Stimulated activated naive CD8-positive, alpha-beta T cell treated with anti-CD3 and anti-CD28 coated beads, Interleukin-15, Interleukin-2, amounts not matched to agents 100 U/mL and 50 U/mL, for 24 hours (primary cell): ENCODE measurements around the gene BTAF1.
"Not testable (repeated sequence)": the region's sequence is repeated elsewhere in the genome, so short reads cannot be mapped to it uniquely, and the experiment has no call there.

Experiments used
- ATAC-seq: fragments of 150-1000 bp; cut with Tn5 transposase; one replicate; pipeline ENCODE4 v1.10.0; 2021
- DNase-seq: peaks from one replicate; pipeline ENCODE4 v3.0.0; 2021

Gene BTAF1

DNA sequence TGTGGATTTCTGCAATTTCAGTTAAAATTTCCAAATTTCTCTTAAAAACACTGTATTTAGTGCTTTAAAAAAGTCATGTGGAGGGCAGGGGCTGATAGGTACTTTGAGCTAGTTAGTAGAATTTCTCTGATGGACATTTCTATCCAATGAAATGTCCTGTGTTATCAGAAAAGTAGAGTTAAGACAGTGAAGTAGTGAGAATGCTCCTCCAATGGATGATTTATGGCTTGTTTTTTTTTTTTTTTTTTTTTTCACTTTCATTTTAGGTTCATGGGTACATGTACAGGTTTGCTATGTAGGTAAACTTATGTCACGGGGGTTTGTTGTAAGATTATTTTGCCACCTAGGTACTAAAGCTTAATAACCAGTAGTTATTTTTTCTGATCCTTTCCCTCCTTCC lies 55.0 kb downstream of the BTAF1 start:
- no peak for ATAC-seq
- no peak for DNase-seq

DNA sequence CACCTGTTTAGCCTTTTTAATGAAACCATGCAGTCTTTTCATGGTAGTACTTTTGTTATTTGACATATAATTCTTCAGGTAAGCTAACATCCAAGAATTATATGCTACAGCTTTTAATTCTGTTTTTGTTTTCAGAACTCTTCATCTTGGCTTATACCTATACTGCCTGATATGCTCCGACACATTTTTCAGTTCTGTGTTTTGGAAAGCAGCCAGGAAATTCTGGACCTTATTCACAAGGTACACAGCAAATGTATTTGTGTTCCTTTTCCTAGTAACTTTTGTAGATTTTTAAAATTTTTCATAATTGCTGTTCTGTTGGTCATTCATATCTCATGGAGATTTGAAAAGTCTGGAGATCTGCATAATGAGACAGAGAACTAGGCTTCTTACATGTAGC lies 56.7 kb downstream of the BTAF1 start:
- no peak for ATAC-seq
- no peak for DNase-seq

DNA sequence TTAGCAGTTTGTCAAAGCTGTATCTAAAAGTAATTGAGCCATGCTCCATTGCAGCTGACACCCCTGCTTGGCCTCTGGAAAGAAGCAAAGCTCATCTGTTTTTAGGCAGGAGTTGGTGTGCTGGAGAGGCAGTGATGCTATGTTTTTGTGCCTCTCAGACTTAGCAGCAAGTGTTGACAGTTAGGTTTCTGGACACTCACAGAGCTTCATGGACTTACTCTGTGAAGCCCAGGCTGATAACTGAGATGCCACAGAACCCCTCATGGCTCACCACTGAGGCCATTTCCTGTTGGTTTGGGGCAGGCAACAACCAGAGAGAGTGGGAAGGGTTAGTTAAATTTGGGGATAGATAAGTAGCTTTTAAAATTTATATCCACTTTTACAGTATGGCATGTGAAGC lies 59.8 kb downstream of the BTAF1 start:
- DNase-seq, result no peak
- ATAC-seq, result no peak

DNA sequence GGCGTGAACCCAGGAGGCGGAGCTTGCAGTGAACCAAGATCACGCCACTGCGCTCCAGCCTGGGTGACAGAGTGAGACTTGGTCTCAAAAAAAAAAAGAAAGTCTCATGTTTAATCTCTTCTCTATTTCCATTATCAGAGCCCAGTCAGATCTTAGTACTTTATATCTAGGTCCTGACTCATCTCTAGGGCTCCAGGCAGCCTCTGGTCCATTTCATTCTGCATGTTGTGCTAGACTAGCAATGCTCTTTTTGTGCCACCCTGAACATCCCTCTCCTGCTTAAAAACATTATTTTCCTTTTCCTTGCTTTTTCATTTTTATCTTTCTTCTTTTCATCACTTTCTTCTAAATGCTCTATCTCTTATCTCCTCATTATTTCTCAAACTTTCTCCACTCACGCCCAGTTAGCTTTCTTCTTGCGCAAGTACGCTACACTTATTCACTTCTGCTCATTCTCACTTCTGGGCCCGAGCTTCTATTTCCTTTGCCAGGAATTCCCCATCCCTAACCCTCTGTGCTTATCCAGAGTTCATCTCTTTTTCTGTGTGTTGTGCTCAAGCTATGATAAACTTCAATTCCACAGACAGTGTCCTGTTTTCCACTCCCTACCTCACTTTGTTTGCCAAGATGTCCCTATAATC lies 63.9 kb downstream of the BTAF1 start:
- DNase-seq, result no peak
- no peak for ATAC-seq

DNA sequence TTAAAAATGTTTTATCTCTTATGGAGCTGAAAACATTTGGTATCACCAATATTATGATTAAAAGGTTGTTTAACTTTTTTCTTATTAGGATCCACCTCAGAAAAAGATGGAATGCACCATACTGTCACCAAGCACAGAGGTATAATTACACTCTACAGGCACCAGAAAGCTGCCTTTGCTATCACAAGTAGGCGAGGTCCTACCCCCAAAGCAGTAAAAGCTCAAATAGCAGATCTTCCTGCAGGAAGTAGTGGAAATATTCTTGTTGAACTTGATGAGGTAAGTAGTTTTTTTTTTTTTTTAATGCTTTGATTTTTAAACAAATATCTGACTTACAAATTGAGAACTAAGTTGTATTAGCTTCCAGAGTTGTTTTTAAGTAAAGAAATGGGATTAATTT lies 68.5 kb downstream of the BTAF1 start:
- DNase-seq (no peak), ATAC-seq (no peak)

DNA sequence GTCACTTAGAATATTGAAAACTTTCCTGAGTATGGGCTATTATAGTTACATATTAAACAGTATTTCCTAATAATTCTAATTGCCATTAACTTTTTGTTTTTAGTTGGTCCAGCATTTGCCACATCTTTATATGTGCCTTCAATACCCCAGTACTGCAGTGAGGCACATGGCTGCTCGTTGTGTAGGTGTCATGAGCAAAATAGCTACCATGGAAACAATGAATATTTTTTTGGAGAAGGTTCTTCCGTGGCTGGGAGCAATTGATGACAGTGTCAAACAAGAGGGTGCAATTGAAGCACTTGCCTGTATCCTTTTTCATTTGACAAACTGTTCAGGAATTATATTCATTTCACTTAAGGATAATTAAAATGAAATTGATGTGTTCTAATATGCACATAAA lies 72.7 kb downstream of the BTAF1 start:
- no peak for ATAC-seq
- no peak for DNase-seq

DNA sequence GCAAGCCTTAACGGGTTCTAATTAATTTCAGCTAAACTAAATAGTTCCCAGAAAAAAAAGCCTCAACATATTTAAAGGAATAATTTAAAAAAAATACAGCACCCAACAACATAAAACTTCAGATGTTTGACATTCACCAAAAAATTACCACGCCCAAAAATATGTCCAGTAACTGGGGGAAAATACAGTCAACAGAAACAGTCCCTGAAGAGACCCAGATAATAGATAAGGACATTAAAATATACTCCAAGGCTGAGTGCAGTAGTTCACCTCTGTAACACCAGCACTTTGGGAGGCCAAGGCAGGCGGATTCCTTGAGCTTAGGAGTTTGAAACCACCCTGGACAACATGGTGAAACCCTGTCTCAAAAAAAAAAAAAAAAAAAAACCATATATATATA lies 78.0 kb downstream of the BTAF1 start:
- ATAC-seq (no peak), DNase-seq (no peak)

DNA sequence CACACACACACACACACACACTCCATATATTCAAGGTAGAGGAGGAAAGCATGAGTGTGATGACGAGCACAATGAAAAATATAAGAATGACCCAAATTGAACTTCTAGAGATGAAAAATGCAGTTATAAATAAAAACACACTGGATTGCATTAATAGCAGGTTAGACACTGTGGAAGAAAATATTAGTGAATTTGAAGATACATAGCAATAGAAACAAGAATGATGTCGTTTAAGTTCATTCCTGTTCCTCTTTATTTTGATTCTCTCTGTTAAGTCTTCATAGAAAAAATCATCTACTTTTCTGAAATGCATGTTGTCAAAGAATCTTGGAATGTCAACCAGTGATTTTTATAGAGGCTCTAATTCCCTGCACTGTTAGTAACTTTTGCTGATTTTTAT lies 78.4 kb downstream of the BTAF1 start:
- DNase-seq (no peak), ATAC-seq (no peak)

DNA sequence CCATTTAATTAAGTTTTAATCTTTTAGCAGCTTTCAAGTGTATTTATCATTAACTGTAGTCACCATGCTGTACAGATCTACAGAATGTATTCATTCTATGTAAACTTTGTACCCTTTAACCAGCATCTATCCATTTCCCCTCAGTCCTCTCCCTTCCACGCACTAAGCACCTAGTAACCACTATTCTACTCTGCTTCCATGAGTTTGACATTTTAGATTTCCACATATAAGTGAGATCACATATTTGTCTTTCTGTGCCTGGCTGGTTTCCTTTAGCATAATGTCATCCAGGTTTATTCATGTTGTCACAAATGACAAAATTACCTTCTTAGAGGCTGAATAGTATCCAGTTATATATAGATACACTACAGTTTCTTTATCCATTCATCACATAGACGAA lies 79.7 kb downstream of the BTAF1 start:
- no peak for DNase-seq

DNA sequence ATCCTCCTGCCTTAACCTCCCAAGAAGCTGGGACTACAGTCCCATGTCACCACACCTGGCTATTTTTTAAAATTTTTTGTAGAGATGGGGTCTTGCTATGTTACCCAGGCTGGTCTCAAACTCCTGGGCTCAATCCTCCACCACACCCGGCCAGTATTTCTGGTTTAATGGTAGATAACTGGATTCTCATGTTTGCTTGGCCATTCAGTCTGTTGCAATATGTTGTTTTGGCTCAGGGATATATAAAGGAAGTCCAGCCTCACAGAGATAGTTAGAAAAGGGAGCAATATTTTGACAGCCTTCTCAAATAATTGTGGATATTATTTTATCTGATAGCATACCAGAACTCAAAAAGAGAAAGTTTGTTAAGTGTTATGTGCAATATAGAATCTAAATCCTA lies 82.4 kb downstream of the BTAF1 start:
- DNase-seq (no peak), ATAC-seq (no peak)

More for the DNA sequence above, 79.7 kb downstream of the BTAF1 start:
- no peak for ATAC-seq

DNA sequence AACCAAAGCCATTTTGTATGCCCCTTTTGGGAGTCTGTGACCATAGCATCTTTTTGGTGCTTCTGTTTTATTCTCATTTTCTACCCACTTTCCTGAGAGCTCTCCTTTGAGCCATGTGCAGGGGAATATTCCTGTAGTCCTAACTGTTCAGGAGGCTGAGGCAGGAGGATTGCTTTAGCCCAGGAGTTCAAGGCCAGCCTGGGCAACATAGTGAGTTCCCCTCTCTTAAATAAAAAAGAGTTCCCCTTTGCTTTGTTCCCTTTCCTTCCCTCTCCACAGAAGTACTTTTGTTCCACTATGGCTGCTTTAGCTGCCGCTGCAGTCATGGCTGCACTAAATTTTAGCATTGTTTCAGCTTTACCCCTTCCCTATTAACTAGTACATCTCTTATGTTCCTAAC lies 85.9 kb downstream of the BTAF1 start:
- ATAC-seq (no peak), DNase-seq (no peak)

DNA sequence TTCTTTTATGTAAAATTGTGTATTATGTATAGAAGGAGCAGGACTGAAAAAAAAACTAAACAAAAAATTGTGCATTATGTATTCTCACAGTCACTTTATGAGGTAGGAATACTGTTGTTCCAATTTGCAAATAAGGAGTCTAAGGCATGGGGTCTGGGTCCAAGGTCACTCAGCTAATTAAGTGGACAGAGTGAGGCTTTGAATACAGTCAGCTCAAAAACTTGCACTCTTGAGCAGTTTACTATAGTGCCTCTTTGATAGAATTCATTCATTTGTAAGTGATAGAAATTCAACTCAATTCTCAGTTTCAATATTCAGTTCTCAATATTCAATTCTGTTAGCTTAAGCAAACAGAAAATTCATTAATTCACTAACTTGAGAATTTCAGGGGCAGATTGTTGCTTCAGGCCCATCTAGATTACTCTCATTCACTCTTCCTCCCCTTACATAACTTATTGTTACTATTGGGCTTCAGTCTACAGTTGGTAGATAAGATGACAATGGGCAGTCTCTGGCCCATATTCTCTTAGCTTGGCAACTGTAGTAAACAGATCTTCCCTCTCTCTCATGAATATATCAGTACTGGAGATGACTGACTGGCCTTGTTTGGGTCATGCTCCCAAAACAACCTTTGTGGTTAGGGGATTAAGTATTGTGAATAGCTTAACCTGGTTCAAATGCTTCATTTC lies 86.6 kb downstream of the BTAF1 start:
- no peak for DNase-seq

DNA sequence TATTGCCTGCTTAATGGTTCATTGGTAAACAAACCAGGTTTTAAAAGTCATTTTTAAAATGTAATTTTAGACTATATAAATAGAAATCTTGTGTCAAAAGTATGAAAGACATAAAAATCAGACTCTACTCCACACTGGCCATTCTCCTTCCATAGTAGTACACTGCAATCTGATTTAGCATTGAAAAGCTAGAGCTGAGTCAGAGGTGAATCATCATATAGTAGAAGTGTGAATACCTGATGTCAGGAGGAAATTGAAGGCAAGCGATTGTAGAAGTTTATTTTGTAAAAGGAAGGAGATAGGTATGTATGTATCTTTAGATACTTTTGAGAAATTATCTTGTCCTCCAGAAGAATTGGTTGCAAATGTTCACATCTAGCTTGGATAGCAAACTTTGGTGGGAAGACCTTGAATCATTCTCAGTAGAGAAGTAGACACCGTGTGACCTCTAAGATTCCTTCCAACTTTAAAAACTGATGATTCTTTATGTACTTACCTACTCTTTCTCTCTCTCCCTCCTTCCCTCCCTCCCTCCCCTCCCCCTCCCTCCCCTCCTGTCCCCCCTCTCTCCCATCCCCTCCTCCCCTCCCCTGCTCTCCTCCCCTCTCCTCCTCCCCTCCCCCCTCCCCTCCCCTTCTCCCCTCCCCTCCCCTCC lies 88.1 kb downstream of the BTAF1 start:
- ATAC-seq (peak; percentile 91), DNase-seq (no peak)

More for the DNA sequence above, 86.6 kb downstream of the BTAF1 start:
- ATAC-seq, result no peak

DNA sequence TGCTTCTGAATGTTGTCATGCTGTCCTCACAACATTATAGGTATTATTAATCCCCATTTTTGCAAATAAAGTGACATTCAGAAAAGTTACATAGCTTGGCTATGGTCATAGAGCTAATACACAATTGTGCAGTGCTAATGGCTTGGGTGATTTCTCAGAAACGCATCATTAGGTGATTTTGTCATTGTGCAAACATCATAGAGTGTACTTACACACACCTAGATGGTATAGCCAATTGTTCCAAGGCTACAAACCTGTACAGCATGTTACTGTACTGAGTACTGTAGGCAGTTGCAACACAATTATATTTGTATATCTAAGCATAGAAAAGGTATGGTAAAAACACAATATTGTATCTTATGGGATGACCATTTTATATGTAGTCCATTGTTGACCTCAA lies 91.0 kb downstream of the BTAF1 start:
- DNase-seq (no peak), ATAC-seq (no peak)

DNA sequence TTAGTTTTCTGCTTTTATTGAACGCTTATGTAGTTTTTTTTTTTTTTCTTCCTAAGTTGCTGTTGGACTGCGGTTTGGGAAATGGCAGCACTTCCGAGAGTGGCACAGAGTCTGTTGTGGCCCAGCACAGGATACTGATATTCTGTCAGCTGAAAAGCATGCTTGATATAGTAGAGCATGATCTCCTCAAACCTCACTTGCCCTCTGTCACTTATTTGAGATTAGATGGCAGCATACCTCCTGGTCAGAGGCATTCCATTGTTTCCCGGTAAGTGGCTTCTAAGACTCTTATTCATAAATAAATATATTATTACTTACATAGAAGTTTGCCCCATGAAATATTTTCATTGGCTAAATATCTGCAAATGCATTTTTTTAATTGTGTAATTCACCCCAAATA lies 101.1 kb downstream of the BTAF1 start:
- no peak for ATAC-seq
- no peak for DNase-seq

DNA sequence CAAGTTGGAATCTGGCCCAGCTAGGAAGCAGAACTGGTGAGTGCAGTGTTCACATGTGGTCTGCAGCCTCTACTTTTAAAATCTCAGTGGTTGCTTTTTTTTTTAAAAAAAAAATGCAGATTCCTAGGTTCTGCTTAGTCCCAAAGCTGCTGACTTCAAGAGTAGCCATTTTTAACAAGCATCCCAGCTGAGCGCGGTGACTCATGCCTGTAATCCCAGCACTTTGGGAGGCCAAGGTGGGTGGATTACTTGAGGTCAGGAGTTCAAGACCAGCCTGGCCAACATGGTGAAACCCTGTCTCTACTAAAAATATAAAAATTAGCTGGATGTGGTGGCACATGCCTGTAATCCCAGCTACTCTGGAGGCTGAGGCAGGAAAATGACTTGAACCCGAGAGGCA lies 101.8 kb downstream of the BTAF1 start:
- DNase-seq, result not testable (repeated sequence)

DNA sequence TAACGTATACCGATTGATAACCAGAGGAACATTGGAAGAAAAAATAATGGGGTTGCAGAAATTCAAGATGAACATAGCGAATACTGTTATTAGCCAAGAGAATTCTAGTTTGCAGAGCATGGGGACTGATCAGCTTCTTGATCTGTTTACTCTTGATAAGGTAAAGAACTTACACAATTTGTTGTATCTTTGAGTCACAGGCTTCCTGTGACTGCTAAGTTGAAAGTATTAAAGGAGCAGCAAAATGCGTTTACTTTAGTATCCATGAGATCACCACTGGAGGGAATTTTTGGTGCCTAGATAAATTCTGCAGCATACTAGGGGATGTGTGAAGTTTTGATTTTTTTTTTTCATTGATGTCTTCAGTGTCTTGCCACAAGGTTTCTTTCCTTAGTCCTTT lies 103.6 kb downstream of the BTAF1 start:
- DNase-seq (no peak), ATAC-seq (no peak)

More for the DNA sequence above, 101.8 kb downstream of the BTAF1 start:
- not testable (repeated sequence) for ATAC-seq

DNA sequence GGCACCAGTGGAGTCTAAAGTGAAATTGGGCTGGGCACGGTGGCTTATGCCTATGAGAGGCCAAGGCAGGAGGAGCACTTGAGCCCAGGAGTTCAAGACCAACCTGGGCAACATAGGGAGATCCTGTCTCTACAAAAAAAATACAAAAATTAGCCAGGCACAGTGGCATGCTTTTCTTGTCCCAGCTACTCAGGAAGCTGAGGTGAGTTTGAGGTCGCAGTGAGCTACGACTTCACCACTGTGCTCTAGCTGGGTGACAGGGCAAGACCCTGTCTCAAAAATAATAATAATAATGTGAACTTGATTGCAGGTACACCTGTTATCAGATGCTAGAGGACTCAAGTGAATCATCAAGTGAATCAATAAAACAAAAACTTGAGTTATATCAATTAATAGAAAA lies 108.0 kb downstream of the BTAF1 start:
- no peak for ATAC-seq
- no peak for DNase-seq

DNA sequence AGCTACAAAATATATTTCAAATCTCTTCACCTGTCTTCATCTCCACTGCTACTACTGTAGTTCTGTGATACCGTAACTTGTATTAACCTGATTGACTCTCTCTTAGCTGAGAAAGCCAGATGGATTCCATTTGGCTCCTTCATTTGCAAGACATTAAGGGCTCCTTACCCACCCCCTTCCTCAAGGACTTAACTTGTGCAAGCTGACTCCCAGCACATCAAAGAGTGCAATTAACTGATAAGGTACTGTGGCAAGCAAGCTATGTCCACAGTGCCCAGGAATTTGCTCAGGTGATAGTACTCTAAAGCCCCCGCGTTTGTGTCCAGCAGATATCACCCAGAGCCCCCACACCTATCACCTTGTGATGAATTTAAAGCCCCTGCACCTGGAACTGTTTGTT lies 109.5 kb downstream of the BTAF1 start:
- not testable (repeated sequence) for ATAC-seq, DNase-seq

DNA sequence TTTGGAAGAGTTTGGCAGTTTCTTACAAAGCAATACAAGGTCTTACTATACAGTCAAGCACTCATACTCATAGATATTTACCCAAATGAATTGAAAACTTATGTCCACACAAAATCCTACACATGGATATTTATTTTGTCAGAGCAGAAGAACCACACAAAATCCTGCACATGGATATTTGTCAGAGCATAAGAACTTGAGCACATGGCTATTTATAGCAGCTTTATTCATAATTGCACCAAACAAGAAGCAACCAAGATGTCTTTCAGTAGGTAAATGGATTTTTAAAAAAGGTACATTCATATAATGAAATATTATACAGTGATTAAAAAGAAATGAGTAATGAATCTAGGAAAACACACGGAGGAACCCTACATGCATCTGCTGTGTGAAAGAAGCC lies 115.4 kb downstream of the BTAF1 start:
- ATAC-seq (no peak), DNase-seq (no peak)

DNA sequence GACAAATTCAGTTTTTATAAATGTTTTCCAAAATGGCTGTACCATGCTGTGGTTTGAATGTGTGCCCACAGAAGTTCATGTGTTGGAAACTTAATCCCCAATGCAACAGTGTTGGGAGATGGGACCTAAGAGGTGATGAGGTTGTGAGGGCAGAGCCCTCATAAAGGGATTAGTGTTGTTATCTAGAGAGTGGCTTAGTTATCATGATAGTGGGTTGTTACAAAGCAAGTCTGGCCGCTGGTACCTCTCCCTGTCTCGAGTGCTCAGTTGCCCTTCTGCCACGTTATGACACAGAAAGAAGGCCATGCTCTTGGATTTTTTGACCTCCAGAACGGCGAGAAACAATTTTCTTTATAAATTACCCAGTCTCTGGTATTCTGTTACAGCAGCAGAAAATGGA lies 119.0 kb downstream of the BTAF1 start:
- DNase-seq (no peak), ATAC-seq (no peak)

DNA sequence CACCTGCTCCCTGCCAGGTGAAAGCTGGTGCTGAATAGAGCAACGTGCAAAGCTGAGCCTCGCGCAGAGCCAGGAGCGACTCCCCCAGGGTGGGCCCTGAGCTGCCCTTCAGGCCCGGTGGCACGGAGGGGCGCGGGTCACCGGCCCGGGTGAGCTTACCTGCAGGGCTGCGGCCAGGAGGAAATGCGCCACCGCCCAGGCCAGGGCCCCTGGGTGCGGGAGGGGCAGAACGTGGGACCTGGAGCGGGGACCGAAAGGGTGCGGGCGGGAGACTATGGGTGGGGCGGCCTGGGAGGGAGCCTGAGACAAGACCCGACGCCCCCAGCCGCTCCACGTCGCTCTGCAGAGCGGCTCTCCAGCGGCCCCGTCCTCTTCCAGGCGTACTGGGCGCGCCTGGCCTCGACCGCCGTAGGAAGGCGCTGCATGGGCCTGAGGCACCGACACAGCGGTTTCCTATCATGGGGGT lies 122.1 kb downstream of the BTAF1 start:
- ATAC-seq (no peak), DNase-seq (no peak)

DNA sequence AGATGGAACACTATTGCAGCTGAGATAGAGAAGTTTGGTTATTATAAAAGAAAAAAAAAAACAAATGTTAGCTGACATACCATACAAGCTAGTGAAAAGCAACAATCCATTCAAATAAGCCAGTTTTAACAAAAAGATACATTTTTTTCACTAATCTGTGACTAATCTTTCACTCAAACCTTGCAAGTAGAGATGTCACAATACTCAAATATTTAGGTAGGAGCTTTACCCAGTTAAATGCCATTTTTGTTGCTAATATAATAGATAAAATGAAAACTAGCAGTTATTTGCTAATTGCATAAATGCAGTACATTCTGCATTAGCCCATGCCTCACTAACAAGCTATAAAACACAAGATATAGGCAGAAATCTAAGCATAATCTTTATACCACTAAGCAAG lies 123.6 kb downstream of the BTAF1 start:
- no peak for ATAC-seq

DNA sequence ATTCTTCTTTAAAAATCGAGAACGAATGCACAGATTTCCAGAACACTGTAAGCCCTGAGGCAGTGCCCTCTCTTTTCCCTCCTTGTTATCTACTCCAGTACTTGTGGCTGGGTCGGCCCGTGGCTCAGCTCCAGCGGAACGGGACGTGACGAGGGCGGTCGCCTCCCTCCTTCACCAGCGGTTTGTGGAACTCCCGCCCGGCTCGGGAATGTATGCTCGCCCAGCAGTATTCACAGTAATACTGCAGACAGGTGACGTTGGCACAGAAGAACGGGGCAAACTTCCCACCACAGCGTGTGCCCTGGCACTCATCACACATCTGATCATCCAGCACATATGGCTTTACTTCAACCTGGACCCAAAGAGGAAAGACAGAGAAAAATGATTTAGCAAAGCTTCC lies 128.5 kb downstream of the BTAF1 start:
- no peak for ATAC-seq
- no peak for DNase-seq

More for the DNA sequence above, 123.6 kb downstream of the BTAF1 start:
- DNase-seq, result no peak
